Panc1 (cell line): ENCODE results near the gene HNRNPH2. TPM values are rescaled to one million over a fixed set of nuclear protein-coding genes. Genes with fewer than 3 reads are reported as not detected.

ENCODE experiments used
- ATAC-seq: fragments of 200-7000 bp; cut with Tn5 transposase; 2 replicates; pipeline ENCODE4 v1.9.1; 2020; ENCODE audit warnings: mild to moderate bottlenecking, moderate library complexity
- BruUV-seq: library from RNA; stranded (reverse); fragments of 400-500 nt; replicated peaks from 2 replicates; lab custom pipeline; 2021; lab: Mats Ljungman, UMichigan
- CTCF ChIA-PET: fragments of 300-600 bp; sonication (Branson Sonifier 250); formaldehyde crosslinking; loops from one replicate; lab custom pipeline; 2022; ENCODE audit warnings: antibody characterized with exemption; lab: Charles Lee
- POLR2A ChIA-PET: fragments of 300-600 bp; sonication (Branson Sonifier 250); formaldehyde crosslinking; loops from one replicate; lab custom pipeline; 2022; ENCODE audit warnings: antibody characterized with exemption; lab: Charles Lee
- DNase-seq: peaks from one replicate; pipeline ENCODE4 v3.0.0-alpha.2; 2010; ENCODE audit warnings: low read depth, low spot score
- H3K27ac ChIP-seq: 2 replicates; pipeline ENCODE4 v1.5.1; 2011; ENCODE audit warnings: mild to moderate bottlenecking, low read length, inconsistent platforms
- H3K27me3 ChIP-seq: fragments of 200-500 bp; sonication (Bioruptor generic); 2 replicates; pipeline ENCODE4 v1.6.0; 2014; ENCODE audit warnings: low read length, inconsistent platforms; ENCODE audit not compliant: control insufficient read depth, insufficient read depth
- H3K36me3 ChIP-seq: fragments of 200-500 bp; sonication (Bioruptor generic); 2 replicates; pipeline ENCODE4 v1.5.1; 2014; ENCODE audit warnings: inconsistent platforms, mild to moderate bottlenecking, low read length, moderate library complexity; ENCODE audit not compliant: control insufficient read depth, insufficient read depth
- H3K4me1 ChIP-seq: 2 replicates; pipeline ENCODE4 v1.5.1; 2011; ENCODE audit warnings: inconsistent platforms, mild to moderate bottlenecking, low read length, moderate library complexity; ENCODE audit not compliant: control insufficient read depth, insufficient read depth
- H3K4me3 ChIP-seq, 2 experiments: 2 replicates each; pipeline ENCODE4 v1.5.1; 2011 to 2012; ENCODE audit warnings: low read depth in 2 of 2, low read length in 2 of 2, mild to moderate bottlenecking in 2 of 2, inconsistent platforms in 1 of 2, moderate library complexity in 1 of 2
- H3K9me3 ChIP-seq: fragments of 200-500 bp; sonication (Bioruptor generic); 2 replicates; pipeline ENCODE4 v1.5.1; 2014; ENCODE audit warnings: low read depth, mild to moderate bottlenecking, inconsistent platforms, low read length, moderate library complexity; ENCODE audit not compliant: control insufficient read depth, insufficient read depth
- POLR2AphosphoS5 ChIP-seq: IDR thresholded peaks from 2 replicates; pipeline ENCODE4 v1.6.1; 2012; ENCODE audit warnings: mild to moderate bottlenecking, low read depth, low read length, moderate library complexity
- SIN3A ChIP-seq: IDR thresholded peaks from 2 replicates; pipeline ENCODE4 v1.6.1; 2012; ENCODE audit warnings: low read depth, mild to moderate bottlenecking, low read length, moderate library complexity, borderline replicate concordance; ENCODE audit not compliant: insufficient read depth
- TCF7L2 ChIP-seq: IDR thresholded peaks from 2 replicates; pipeline ENCODE4 v1.6.1; 2011; ENCODE audit warnings: mild to moderate bottlenecking, low read depth, low read length, inconsistent platforms
- in situ Hi-C: cut with HindIII; loops from 2 replicates; pipeline ENCODE4 v1.10.0; 2016; ENCODE audit warnings: low sequenced_read_pairs, low pct_unique_long_range_greater_than_20kb
- intact Hi-C: fragments of 100-400 bp; cut with micrococcal nuclease; formaldehyde crosslinking; loops from one replicate; pipeline ENCODE4 v1.10.0; 2022; ENCODE audit not compliant: unreplicated experiment
- total RNA-seq: library from RNA; stranded (reverse); gene quantifications from one replicate; pipeline ENCODE4 v1.2.1, GENCODE V29; 2021; ENCODE audit not compliant: unreplicated experiment
- TF ChIP-seq, protein P1 (sequence below), 2 experiments: IDR thresholded peaks; 2 replicates each; pipeline ENCODE4 v1.6.1; 2011 to 2012; ENCODE audit warnings: low read depth in 2 of 2, control low read depth in 1 of 2, low read length in 1 of 2, mild to moderate bottlenecking in 1 of 2, moderate library complexity in 1 of 2; ENCODE audit not compliant: insufficient read depth in 1 of 2
- TF ChIP-seq, protein P2 (sequence below): fragments of 450-650 bp; IDR thresholded peaks from 2 replicates; pipeline ENCODE4 v1.5.1; 2017; ENCODE audit warnings: mild to moderate bottlenecking

Gene HNRNPH2
- total RNA-seq, 1 experiment from 2014 or later = 91.5 TPM

DNA sequence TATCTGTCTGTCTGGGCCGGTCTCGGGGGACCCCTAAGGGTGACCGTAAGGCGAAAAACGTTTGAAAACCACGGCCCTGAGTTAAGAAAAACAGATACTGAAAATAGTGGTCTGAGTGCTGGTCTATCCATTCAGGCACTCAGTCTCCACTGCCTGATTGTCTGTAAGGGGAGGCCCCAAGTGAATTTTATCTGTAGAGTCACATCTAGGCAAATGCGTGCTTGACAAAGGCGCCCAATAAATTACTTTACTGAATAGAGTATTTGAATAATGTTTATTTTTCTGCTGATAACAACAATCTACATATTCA is 465 bp downstream of the HNRNPH2 start:
- in situ Hi-C loops = no loop called here
- Histone ChIP-seq H3K27me3 (no peaks in the 10 kb centered on the region), H3K27ac (peak overlapping the region; percentile 87), H3K9me3 (no peaks in the 10 kb centered on the region), H3K4me1 (peaks cover 12% of the 10 kb centered on the region), H3K4me3 (peak overlapping the region; percentile 99), H3K36me3 (peaks cover 9% of the 10 kb centered on the region)
- ChIA-PET POLR2A (no interaction called here), CTCF (interaction anchor here (0.6 kb wide), 1 partner anchor 1380 kb away, joined by 8 read pairs; no protein-coding TSS in a partner anchor)
- no peak for DNase-seq
- intact Hi-C loops = no loop called here
- TF ChIP-seq, protein P1, sequence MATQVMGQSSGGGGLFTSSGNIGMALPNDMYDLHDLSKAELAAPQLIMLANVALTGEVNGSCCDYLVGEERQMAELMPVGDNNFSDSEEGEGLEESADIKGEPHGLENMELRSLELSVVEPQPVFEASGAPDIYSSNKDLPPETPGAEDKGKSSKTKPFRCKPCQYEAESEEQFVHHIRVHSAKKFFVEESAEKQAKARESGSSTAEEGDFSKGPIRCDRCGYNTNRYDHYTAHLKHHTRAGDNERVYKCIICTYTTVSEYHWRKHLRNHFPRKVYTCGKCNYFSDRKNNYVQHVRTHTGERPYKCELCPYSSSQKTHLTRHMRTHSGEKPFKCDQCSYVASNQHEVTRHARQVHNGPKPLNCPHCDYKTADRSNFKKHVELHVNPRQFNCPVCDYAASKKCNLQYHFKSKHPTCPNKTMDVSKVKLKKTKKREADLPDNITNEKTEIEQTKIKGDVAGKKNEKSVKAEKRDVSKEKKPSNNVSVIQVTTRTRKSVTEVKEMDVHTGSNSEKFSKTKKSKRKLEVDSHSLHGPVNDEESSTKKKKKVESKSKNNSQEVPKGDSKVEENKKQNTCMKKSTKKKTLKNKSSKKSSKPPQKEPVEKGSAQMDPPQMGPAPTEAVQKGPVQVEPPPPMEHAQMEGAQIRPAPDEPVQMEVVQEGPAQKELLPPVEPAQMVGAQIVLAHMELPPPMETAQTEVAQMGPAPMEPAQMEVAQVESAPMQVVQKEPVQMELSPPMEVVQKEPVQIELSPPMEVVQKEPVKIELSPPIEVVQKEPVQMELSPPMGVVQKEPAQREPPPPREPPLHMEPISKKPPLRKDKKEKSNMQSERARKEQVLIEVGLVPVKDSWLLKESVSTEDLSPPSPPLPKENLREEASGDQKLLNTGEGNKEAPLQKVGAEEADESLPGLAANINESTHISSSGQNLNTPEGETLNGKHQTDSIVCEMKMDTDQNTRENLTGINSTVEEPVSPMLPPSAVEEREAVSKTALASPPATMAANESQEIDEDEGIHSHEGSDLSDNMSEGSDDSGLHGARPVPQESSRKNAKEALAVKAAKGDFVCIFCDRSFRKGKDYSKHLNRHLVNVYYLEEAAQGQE (IDR thresholded peaks at IDR 0.05; ENCODE audit: insufficient read depth in 1 of 2, low read depth in 2 of 2, low read length in 1 of 2) = 0 out of 4 replicates have a peak, but pooled peaks of 1 of the 2 experiments have one; percentile 8
- no peak for TF ChIP-seq SIN3A
- TSS peak; percentile 74 for BruUV-seq
- ATAC-seq = peak; percentile 40

DNA sequence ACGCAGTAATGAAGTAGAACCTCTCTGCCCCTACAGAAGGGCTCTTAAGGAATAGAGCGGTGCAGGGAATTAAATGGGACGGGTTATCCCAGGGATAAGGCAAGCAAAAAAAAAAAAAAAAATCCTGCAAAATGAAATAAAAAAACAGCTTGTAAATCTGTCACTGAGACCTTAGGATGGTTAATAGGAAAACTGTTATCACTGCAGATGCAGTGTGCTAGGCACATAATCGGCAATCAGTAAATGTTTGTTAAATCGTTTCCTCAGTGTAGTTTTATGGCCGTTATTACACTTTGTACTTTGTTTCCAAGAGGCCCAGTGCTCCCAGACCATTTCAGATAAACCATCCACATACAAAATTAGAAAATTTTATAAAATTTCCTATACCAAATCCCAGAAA is 1.0 kb downstream of the HNRNPH2 start:
- Histone ChIP-seq H3K27ac (peak overlapping the region; percentile 87), H3K4me3 (peak overlapping the region; percentile 99), H3K36me3 (peaks cover 10% of the 10 kb centered on the region), H3K4me1 (peaks cover 12% of the 10 kb centered on the region), H3K9me3 (no peaks in the 10 kb centered on the region), H3K27me3 (no peaks in the 10 kb centered on the region)
- intact Hi-C loops = no loop called here
- DNase-seq = no peak
- in situ Hi-C loops = no loop called here
- POLR2A ChIA-PET = interaction anchor here (0.6 kb wide), 1 partner anchor 17 kb away, joined by 3 read pairs; no protein-coding TSS in a partner anchor
- ATAC-seq = no peak
- TF ChIP-seq, protein P2, sequence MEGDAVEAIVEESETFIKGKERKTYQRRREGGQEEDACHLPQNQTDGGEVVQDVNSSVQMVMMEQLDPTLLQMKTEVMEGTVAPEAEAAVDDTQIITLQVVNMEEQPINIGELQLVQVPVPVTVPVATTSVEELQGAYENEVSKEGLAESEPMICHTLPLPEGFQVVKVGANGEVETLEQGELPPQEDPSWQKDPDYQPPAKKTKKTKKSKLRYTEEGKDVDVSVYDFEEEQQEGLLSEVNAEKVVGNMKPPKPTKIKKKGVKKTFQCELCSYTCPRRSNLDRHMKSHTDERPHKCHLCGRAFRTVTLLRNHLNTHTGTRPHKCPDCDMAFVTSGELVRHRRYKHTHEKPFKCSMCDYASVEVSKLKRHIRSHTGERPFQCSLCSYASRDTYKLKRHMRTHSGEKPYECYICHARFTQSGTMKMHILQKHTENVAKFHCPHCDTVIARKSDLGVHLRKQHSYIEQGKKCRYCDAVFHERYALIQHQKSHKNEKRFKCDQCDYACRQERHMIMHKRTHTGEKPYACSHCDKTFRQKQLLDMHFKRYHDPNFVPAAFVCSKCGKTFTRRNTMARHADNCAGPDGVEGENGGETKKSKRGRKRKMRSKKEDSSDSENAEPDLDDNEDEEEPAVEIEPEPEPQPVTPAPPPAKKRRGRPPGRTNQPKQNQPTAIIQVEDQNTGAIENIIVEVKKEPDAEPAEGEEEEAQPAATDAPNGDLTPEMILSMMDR = no peak
- TF ChIP-seq, protein P1 (IDR thresholded peaks at IDR 0.05; ENCODE audit: insufficient read depth in 1 of 2, low read depth in 2 of 2, low read length in 1 of 2) = no peak
- no peak for TF ChIP-seq POLR2AphosphoS5
- no peak for TF ChIP-seq SIN3A
- no peak for TF ChIP-seq TCF7L2
- no TSS peak for BruUV-seq
- CTCF ChIA-PET = interaction anchor here (0.6 kb wide), 1 partner anchor 1381 kb away, joined by 8 read pairs; no protein-coding TSS in a partner anchor
